ENCODE measurements around the gene WDR89.

GRCh38 chr14:63659726-63660125, 18.1 kb upstream of the WDR89 start:
- TF ChIP-seq, protein P1, sequence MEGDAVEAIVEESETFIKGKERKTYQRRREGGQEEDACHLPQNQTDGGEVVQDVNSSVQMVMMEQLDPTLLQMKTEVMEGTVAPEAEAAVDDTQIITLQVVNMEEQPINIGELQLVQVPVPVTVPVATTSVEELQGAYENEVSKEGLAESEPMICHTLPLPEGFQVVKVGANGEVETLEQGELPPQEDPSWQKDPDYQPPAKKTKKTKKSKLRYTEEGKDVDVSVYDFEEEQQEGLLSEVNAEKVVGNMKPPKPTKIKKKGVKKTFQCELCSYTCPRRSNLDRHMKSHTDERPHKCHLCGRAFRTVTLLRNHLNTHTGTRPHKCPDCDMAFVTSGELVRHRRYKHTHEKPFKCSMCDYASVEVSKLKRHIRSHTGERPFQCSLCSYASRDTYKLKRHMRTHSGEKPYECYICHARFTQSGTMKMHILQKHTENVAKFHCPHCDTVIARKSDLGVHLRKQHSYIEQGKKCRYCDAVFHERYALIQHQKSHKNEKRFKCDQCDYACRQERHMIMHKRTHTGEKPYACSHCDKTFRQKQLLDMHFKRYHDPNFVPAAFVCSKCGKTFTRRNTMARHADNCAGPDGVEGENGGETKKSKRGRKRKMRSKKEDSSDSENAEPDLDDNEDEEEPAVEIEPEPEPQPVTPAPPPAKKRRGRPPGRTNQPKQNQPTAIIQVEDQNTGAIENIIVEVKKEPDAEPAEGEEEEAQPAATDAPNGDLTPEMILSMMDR (conservative IDR thresholded peaks at IDR 0.05) = no peak
- no peak for TF ChIP-seq EZH2 (IDR thresholded peaks at IDR 0.05; ENCODE audit: low read depth)

Measured in PC-9 (cell line).